SK-N-SH treated with all-trans-retinoic acid at 6 μM for 48 hours (cell line): ENCODE results near the gene CHRNA9.

Experiments
- ATAC-seq: fragments of 200-7000 bp; cut with Tn5 transposase; 3 replicates; pipeline ENCODE4 v1.9.1; 2020; ENCODE audit warnings: mild to moderate bottlenecking, moderate library complexity
- ARNTL ChIP-seq: fragments of 450-650 bp; formaldehyde crosslinking; IDR thresholded peaks from 2 replicates; pipeline ENCODE4 v1.5.0; 2020; ENCODE audit warnings: low read depth, mild to moderate bottlenecking, moderate library complexity, borderline replicate concordance
- BACH2 ChIP-seq: fragments of 250-450 bp; sonication (Bioruptor Pico); IDR thresholded peaks from 2 replicates; pipeline ENCODE4 v1.9.0; 2021; ENCODE audit warnings: mild to moderate bottlenecking, borderline replicate concordance
- CSDC2 ChIP-seq: fragments of 250-450 bp; sonication (Bioruptor Pico); IDR thresholded peaks from 2 replicates; pipeline ENCODE4 v1.5.0; 2020; ENCODE audit warnings: mild to moderate bottlenecking, moderate library complexity
- CSRNP3 ChIP-seq: fragments of 250-450 bp; sonication (Bioruptor Pico); IDR thresholded peaks from 2 replicates; pipeline ENCODE4 v1.5.1; 2021; ENCODE audit warnings: mild to moderate bottlenecking, moderate library complexity
- ESRRG ChIP-seq: fragments of 250-450 bp; sonication (Bioruptor Pico); IDR thresholded peaks from 2 replicates; pipeline ENCODE4 v1.6.1; 2021; ENCODE audit warnings: mild to moderate bottlenecking
- GLIS3 ChIP-seq: fragments of 250-450 bp; sonication (Bioruptor Pico); IDR thresholded peaks from 2 replicates; pipeline ENCODE4 v1.5.0; 2020; ENCODE audit warnings: mild to moderate bottlenecking, moderate library complexity
- ISL1 ChIP-seq: fragments of 250-450 bp; sonication (Bioruptor Pico); IDR thresholded peaks from 2 replicates; pipeline ENCODE4 v2.1.2; 2022; ENCODE audit warnings: mild to moderate bottlenecking, moderate library complexity
- OSR1 ChIP-seq: fragments of 250-450 bp; sonication (Bioruptor Pico); IDR thresholded peaks from 2 replicates; pipeline ENCODE4 v1.8.0; 2022; ENCODE audit warnings: moderate library complexity, mild to moderate bottlenecking, inconsistent platforms
- RARB ChIP-seq: fragments of 250-450 bp; sonication (Bioruptor Pico); IDR thresholded peaks from 2 replicates; pipeline ENCODE4 v1.8.0; 2021; ENCODE audit warnings: mild to moderate bottlenecking, moderate library complexity
- TCF4 ChIP-seq: fragments of 250-450 bp; sonication (Bioruptor Pico); IDR thresholded peaks from 2 replicates; pipeline ENCODE4 v1.8.0; 2021; ENCODE audit warnings: mild to moderate bottlenecking, moderate library complexity, borderline replicate concordance
- TOX ChIP-seq: fragments of 250-450 bp; sonication (Bioruptor Pico); IDR thresholded peaks from 2 replicates; pipeline ENCODE4 v1.8.0; 2021; ENCODE audit warnings: mild to moderate bottlenecking, moderate library complexity, borderline replicate concordance
- TSHZ2 ChIP-seq: fragments of 250-450 bp; sonication (Bioruptor Pico); IDR thresholded peaks from 2 replicates; pipeline ENCODE4 v1.5.0; 2020; ENCODE audit warnings: mild to moderate bottlenecking, moderate library complexity
- ZC3H10 ChIP-seq: fragments of 250-450 bp; sonication (Bioruptor Pico); IDR thresholded peaks from 2 replicates; pipeline ENCODE4 v1.5.1; 2021; ENCODE audit warnings: mild to moderate bottlenecking, moderate library complexity
- ZFP3 ChIP-seq: fragments of 250-450 bp; sonication (Bioruptor Pico); IDR thresholded peaks from 2 replicates; pipeline ENCODE4 v1.5.0; 2020; ENCODE audit warnings: mild to moderate bottlenecking, moderate library complexity
- ZFP30 ChIP-seq: fragments of 450-650 bp; formaldehyde crosslinking; IDR thresholded peaks from 2 replicates; pipeline ENCODE4 v1.5.0; 2022; ENCODE audit warnings: mild to moderate bottlenecking, moderate library complexity
- ZNF565 ChIP-seq: fragments of 450-650 bp; formaldehyde crosslinking; conservative IDR thresholded peaks from 2 replicates; pipeline ENCODE4 v1.5.0; 2020; ENCODE audit warnings: low read depth, mild to moderate bottlenecking, moderate library complexity
- TF ChIP-seq, protein P1 (sequence below): fragments of 250-450 bp; sonication (Bioruptor Pico); IDR thresholded peaks from 2 replicates; pipeline ENCODE4 v1.8.0; 2020; ENCODE audit warnings: mild to moderate bottlenecking, moderate library complexity, borderline replicate concordance
- TF ChIP-seq, protein P2 (sequence below): fragments of 250-450 bp; sonication (Bioruptor Pico); IDR thresholded peaks from 2 replicates; pipeline ENCODE4 v1.8.0; 2021; ENCODE audit warnings: low read depth, mild to moderate bottlenecking, moderate library complexity, borderline replicate concordance
- TF ChIP-seq, protein P3 (sequence below): fragments of 250-450 bp; sonication (Bioruptor Pico); IDR thresholded peaks from 2 replicates; pipeline ENCODE4 v1.5.1; 2020; ENCODE audit warnings: low read depth, mild to moderate bottlenecking, moderate library complexity

Gene CHRNA9

GRCh38 chr4:40365766-40366165 is 30.6 kb downstream of the CHRNA9 start:
- TF ChIP-seq, protein P1, sequence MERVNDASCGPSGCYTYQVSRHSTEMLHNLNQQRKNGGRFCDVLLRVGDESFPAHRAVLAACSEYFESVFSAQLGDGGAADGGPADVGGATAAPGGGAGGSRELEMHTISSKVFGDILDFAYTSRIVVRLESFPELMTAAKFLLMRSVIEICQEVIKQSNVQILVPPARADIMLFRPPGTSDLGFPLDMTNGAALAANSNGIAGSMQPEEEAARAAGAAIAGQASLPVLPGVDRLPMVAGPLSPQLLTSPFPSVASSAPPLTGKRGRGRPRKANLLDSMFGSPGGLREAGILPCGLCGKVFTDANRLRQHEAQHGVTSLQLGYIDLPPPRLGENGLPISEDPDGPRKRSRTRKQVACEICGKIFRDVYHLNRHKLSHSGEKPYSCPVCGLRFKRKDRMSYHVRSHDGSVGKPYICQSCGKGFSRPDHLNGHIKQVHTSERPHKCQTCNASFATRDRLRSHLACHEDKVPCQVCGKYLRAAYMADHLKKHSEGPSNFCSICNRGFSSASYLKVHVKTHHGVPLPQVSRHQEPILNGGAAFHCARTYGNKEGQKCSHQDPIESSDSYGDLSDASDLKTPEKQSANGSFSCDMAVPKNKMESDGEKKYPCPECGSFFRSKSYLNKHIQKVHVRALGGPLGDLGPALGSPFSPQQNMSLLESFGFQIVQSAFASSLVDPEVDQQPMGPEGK (CRISPR knock-in tag): no peak
- no peak for TF ChIP-seq ISL1 (CRISPR knock-in tag)

DNA sequence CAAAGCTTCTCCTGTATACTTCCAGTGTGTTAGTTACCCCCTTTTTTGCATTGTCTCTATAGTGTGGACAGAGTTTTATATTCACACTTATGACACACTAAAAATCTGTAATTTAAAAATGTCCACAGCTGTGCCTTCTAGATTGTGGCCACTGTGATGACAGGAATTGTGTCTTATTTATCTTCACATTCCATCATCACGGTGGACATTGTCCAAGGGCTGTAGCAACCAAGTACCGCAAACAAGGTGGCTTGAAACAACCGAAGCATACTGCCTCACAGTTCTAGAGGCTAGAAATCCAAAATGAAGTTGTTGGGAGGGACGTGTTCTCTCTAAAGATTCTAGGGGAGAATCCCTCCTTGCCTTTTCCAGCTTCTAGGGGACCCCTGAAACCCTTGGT is 32.3 kb downstream of the CHRNA9 start:
- TF ChIP-seq CSDC2 (CRISPR knock-in tag): no peak
- no peak for TF ChIP-seq ZNF565
- TF ChIP-seq, protein P2, sequence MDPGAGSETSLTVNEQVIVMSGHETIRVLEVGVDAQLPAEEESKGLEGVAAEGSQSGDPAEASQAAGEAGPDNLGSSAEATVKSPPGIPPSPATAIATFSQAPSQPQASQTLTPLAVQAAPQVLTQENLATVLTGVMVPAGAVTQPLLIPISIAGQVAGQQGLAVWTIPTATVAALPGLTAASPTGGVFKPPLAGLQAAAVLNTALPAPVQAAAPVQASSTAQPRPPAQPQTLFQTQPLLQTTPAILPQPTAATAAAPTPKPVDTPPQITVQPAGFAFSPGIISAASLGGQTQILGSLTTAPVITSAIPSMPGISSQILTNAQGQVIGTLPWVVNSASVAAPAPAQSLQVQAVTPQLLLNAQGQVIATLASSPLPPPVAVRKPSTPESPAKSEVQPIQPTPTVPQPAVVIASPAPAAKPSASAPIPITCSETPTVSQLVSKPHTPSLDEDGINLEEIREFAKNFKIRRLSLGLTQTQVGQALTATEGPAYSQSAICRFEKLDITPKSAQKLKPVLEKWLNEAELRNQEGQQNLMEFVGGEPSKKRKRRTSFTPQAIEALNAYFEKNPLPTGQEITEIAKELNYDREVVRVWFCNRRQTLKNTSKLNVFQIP: no peak
- TF ChIP-seq ZFP3 (CRISPR knock-in tag): no peak
- TF ChIP-seq ZC3H10 (CRISPR knock-in tag): no peak
- TF ChIP-seq TOX (CRISPR knock-in tag): no peak
- TF ChIP-seq, all 23 proteins: peak for 0
- no peak for ATAC-seq

More at GRCh38 chr4:40365766-40366165, 30.6 kb downstream of the CHRNA9 start:
- ATAC-seq: no peak

DNA sequence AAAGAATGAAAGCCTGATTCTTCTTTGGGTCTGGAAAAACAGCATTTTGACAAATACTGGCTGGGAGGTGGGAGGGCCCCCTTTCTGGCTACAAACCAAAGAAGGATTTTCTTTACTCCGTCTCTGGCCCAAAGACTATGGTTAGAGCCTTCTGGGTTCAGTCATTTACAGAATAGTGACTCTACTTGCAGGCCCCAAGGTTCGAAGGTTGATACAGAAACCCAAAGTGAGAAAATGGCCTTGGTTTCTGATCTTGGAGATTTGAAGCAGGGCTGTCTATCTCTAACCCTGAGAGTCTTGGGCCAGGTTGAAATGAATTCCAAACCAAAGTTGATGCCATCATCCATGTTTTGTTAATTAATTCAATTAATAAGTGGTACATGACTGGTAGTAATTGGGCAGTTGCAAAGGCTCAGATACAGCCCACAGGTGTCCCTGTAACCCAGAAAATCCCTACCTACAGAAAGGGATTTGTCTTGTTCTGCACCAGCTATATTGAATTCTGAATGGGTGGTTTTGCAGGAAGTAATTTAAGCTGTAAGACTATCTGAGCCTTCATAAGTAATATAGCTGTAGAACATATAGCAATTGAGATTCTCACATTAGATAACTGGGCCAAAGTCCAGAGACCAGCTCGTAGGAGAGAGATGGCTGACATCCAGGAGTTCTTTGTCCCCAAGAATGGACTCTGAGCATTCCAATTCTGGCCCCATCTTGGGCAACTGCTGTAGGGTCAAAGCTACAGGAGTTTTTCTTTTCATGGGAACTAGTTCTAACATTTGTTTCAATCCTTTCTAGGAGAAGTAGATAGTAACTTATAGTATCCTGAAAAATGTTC is 34.5 kb downstream of the CHRNA9 start:
- ATAC-seq: no peak
- TF ChIP-seq ESRRG (no peak), BACH2 (CRISPR knock-in tag) (no peak), RARB (CRISPR knock-in tag) (no peak), TOX (CRISPR knock-in tag) (no peak), OSR1 (no peak), TCF4 (CRISPR knock-in tag) (no peak), ZFP3 (CRISPR knock-in tag) (no peak), CSRNP3 (CRISPR knock-in tag) (no peak), ZNF565 (no peak), ZFP30 (CRISPR knock-in tag) (no peak)
- TF ChIP-seq, protein P3, sequence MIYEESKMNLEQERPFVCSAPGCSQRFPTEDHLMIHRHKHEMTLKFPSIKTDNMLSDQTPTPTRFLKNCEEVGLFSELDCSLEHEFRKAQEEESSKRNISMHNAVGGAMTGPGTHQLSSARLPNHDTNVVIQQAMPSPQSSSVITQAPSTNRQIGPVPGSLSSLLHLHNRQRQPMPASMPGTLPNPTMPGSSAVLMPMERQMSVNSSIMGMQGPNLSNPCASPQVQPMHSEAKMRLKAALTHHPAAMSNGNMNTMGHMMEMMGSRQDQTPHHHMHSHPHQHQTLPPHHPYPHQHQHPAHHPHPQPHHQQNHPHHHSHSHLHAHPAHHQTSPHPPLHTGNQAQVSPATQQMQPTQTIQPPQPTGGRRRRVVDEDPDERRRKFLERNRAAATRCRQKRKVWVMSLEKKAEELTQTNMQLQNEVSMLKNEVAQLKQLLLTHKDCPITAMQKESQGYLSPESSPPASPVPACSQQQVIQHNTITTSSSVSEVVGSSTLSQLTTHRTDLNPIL: no peak
- TF ChIP-seq, all 23 proteins: peak for 0

GRCh38 chr4:40372651-40373050 is 37.5 kb downstream of the CHRNA9 start:
- TF ChIP-seq, protein P2: no peak
- TF ChIP-seq ARNTL (CRISPR knock-in tag): no peak
- no peak for TF ChIP-seq ESRRG
- no peak for TF ChIP-seq CSRNP3 (CRISPR knock-in tag)
- TF ChIP-seq CSDC2 (CRISPR knock-in tag): no peak
- no peak for TF ChIP-seq ZC3H10 (CRISPR knock-in tag)
- TF ChIP-seq ZFP30 (CRISPR knock-in tag): no peak
- no peak for TF ChIP-seq TOX (CRISPR knock-in tag)
- TF ChIP-seq, protein P3: no peak
- no peak for TF ChIP-seq RARB (CRISPR knock-in tag)
- no peak for TF ChIP-seq GLIS3
- TF ChIP-seq TSHZ2 (CRISPR knock-in tag): no peak
- no peak for ATAC-seq
